ENCODE results near the gene SLC9C2. TPM values are rescaled to one million over a fixed set of nuclear protein-coding genes. Genes with fewer than 3 reads are reported as not detected.

SLC9C2 gene
- total RNA-seq, 6 experiments from 2014 or later = not detected

GRCh38 chr1:173580071-173580470 is 22.8 kb downstream of the SLC9C2 start:
- Histone ChIP-seq H3K4me1 (no peaks in the 10 kb centered on the region), H3K4me3 (no peak overlapping the region), H3K9me3 (no peaks in the 10 kb centered on the region), H3K27ac (no peak overlapping the region), H3K27me3 (no peaks in the 10 kb centered on the region), H3K36me3 (no peaks in the 10 kb centered on the region)
- no peak for ATAC-seq
- no peak for DNase-seq
- TF ChIP-seq POLR2A (IDR thresholded peaks at IDR 0.05) (no peak), CTCF (IDR thresholded peaks at IDR 0.05) (no peak)
- intact Hi-C loops (cut with DNase I) = no loop called here
- 66% methylated on average over 3 of the region's 3 CpGs for WGBS (ENCODE audit: insufficient coverage, low coverage, low lambda C conversion rate, missing lambda C conversion rate)

- intact Hi-C loops (cut with DNase I) = no loop called here
- Histone ChIP-seq H3K36me3 (no peaks in the 10 kb centered on the region), H3K4me3 (no peak overlapping the region), H3K9me3 (no peaks in the 10 kb centered on the region), H3K27me3 (no peaks in the 10 kb centered on the region), H3K4me1 (no peaks in the 10 kb centered on the region), H3K27ac (no peak overlapping the region)
- no peak for ATAC-seq
- no peak for DNase-seq
- 80% methylated on average over 4 of the region's 4 CpGs for WGBS (ENCODE audit: insufficient coverage, low coverage, low lambda C conversion rate, missing lambda C conversion rate)
- no peak for TF ChIP-seq POLR2A (IDR thresholded peaks at IDR 0.05)
- no peak for TF ChIP-seq CTCF (IDR thresholded peaks at IDR 0.05)
These were observed 29.3 kb downstream of the SLC9C2 start for GRCh38 chr1:173573596-173573995.

- TF ChIP-seq CTCF (IDR thresholded peaks at IDR 0.05) = no peak
- TF ChIP-seq POLR2A (IDR thresholded peaks at IDR 0.05) = no peak
- ATAC-seq = no peak
- no peak for DNase-seq
- H3K4me1 ChIP-seq = no peaks in the 10 kb centered on the region
- 73% methylated on average over 2 of the region's 3 CpGs for WGBS (ENCODE audit: insufficient coverage, low coverage, low lambda C conversion rate, missing lambda C conversion rate)
- H3K36me3 ChIP-seq = no peaks in the 10 kb centered on the region
- no peak overlapping the region for H3K4me3 ChIP-seq
- intact Hi-C loops (cut with DNase I) = no loop called here
- no peaks in the 10 kb centered on the region for H3K9me3 ChIP-seq
- H3K27me3 ChIP-seq = no peaks in the 10 kb centered on the region
- no peak overlapping the region for H3K27ac ChIP-seq
These were observed 30.5 kb downstream of the SLC9C2 start for GRCh38 chr1:173572201-173572873.

GRCh38 chr1:173570370-173571007 is 32.4 kb downstream of the SLC9C2 start:
- DNase-seq = no peak
- H3K4me3 ChIP-seq = no peak overlapping the region
- no peaks in the 10 kb centered on the region for H3K9me3 ChIP-seq
- ATAC-seq = no peak
- no peaks in the 10 kb centered on the region for H3K27me3 ChIP-seq
- no CpG with 5 or more reads among the region's 4 CpGs for WGBS (ENCODE audit: insufficient coverage, low coverage, low lambda C conversion rate, missing lambda C conversion rate)
- H3K36me3 ChIP-seq = no peaks in the 10 kb centered on the region
- H3K27ac ChIP-seq = no peak overlapping the region
- no peak for TF ChIP-seq POLR2A (IDR thresholded peaks at IDR 0.05)
- TF ChIP-seq CTCF (IDR thresholded peaks at IDR 0.05) = no peak
- H3K4me1 ChIP-seq = no peaks in the 10 kb centered on the region
- intact Hi-C loops (cut with DNase I) = no loop called here
